ENCODE measurements around the gene NUDT12. TPM values are rescaled to one million over a fixed set of nuclear protein-coding genes. Genes with fewer than 3 reads are reported as not detected.

The NUDT12 gene
- total RNA-seq, 1 donor from 2014 or later: 8.5 TPM

DNA sequence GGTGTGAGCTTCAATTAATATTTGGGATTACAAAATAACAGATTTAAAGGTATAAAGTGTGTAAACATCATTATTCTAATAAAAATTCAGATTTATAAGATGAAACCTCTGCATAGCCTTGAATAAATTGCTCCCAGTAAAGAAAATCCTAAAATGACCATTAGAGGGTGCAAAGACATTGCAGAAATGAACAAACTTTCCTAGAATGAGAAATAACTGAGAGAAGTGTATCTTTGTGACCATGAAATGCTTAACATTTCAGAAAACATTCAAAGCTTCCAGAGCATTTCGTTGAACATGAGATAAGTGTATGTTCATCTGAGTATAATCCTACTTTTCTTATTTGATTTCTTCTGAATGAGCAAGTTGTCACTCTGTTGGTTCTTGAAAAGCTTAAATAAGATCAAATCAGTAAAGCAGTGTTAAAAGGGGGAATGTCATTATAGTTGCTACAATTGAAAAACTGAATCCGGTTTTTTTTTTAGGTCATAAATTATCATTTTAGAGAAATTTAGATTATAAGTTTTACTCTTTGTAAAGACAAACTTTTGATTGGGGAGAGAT is 24.7 kb upstream of the NUDT12 start:
- no peak for DNase-seq (ENCODE audit: extremely low spot score, unreplicated experiment)
- no peaks in the 10 kb centered on the region for H3K9me3 Mint-ChIP-seq (ENCODE audit: unreplicated experiment)
- H3K4me3 Mint-ChIP-seq (ENCODE audit: unreplicated experiment): no peak overlapping the region
- H3K27me3 Mint-ChIP-seq (ENCODE audit: unreplicated experiment): no peaks in the 10 kb centered on the region
- H3K27ac Mint-ChIP-seq (ENCODE audit: unreplicated experiment): no peak overlapping the region
- TF ChIP-seq, protein P1, sequence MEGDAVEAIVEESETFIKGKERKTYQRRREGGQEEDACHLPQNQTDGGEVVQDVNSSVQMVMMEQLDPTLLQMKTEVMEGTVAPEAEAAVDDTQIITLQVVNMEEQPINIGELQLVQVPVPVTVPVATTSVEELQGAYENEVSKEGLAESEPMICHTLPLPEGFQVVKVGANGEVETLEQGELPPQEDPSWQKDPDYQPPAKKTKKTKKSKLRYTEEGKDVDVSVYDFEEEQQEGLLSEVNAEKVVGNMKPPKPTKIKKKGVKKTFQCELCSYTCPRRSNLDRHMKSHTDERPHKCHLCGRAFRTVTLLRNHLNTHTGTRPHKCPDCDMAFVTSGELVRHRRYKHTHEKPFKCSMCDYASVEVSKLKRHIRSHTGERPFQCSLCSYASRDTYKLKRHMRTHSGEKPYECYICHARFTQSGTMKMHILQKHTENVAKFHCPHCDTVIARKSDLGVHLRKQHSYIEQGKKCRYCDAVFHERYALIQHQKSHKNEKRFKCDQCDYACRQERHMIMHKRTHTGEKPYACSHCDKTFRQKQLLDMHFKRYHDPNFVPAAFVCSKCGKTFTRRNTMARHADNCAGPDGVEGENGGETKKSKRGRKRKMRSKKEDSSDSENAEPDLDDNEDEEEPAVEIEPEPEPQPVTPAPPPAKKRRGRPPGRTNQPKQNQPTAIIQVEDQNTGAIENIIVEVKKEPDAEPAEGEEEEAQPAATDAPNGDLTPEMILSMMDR (IDR thresholded peaks at IDR 0.05): peak; percentile 69
- H3K4me1 Mint-ChIP-seq (ENCODE audit: unreplicated experiment): peaks cover 9% of the 10 kb centered on the region
- H3K36me3 Mint-ChIP-seq (ENCODE audit: unreplicated experiment): no peaks in the 10 kb centered on the region

DNA sequence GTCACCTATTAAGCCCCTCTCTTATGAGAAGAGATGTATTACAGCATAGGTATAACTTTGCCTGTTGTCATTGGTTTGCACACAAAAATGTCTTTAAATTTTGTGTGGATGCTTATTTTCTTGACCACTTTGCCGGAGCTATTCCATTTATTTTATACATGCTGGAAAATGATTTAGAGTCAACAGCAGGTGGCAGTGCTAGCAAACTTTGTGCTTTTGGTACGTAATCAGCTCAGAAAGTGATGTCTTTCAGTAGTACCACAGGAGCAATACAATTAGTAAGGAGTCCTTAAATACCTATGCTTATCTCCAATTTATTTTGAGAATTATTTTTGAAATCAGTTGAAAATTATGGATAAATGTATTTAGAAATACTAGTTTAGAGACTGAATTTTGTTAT is 19.8 kb upstream of the NUDT12 start:
- H3K4me3 Mint-ChIP-seq (ENCODE audit: unreplicated experiment): no peak overlapping the region
- no peak overlapping the region for H3K27ac Mint-ChIP-seq (ENCODE audit: unreplicated experiment)
- peaks cover 2% of the 10 kb centered on the region for H3K4me1 Mint-ChIP-seq (ENCODE audit: unreplicated experiment)
- H3K27me3 Mint-ChIP-seq (ENCODE audit: unreplicated experiment): no peaks in the 10 kb centered on the region
- no peak for DNase-seq (ENCODE audit: extremely low spot score, unreplicated experiment)
- no peaks in the 10 kb centered on the region for H3K36me3 Mint-ChIP-seq (ENCODE audit: unreplicated experiment)
- no peaks in the 10 kb centered on the region for H3K9me3 Mint-ChIP-seq (ENCODE audit: unreplicated experiment)
- TF ChIP-seq, protein P1 (IDR thresholded peaks at IDR 0.05): peak; percentile 67

- peaks cover 10% of the 10 kb centered on the region for H3K27me3 Mint-ChIP-seq (ENCODE audit: unreplicated experiment)
- peaks cover 4% of the 10 kb centered on the region for H3K4me1 Mint-ChIP-seq (ENCODE audit: unreplicated experiment)
- H3K4me3 Mint-ChIP-seq (ENCODE audit: unreplicated experiment): no peak overlapping the region
- no peak overlapping the region for H3K27ac Mint-ChIP-seq (ENCODE audit: unreplicated experiment)
- H3K36me3 Mint-ChIP-seq (ENCODE audit: unreplicated experiment): no peaks in the 10 kb centered on the region
- H3K9me3 Mint-ChIP-seq (ENCODE audit: unreplicated experiment): no peaks in the 10 kb centered on the region
- TF ChIP-seq, protein P1 (IDR thresholded peaks at IDR 0.05): no peak
- DNase-seq (ENCODE audit: extremely low spot score, unreplicated experiment): no peak
Observed at GRCh38 chr5:103573411-103573810, 10.8 kb upstream of the NUDT12 start.

- no peak overlapping the region for H3K4me3 Mint-ChIP-seq (ENCODE audit: unreplicated experiment)
- H3K36me3 Mint-ChIP-seq (ENCODE audit: unreplicated experiment): no peaks in the 10 kb centered on the region
- peaks cover 10% of the 10 kb centered on the region for H3K27me3 Mint-ChIP-seq (ENCODE audit: unreplicated experiment)
- TF ChIP-seq, protein P1 (IDR thresholded peaks at IDR 0.05): no peak
- H3K9me3 Mint-ChIP-seq (ENCODE audit: unreplicated experiment): no peaks in the 10 kb centered on the region
- no peak for DNase-seq (ENCODE audit: extremely low spot score, unreplicated experiment)
- H3K27ac Mint-ChIP-seq (ENCODE audit: unreplicated experiment): no peak overlapping the region
- peaks cover 4% of the 10 kb centered on the region for H3K4me1 Mint-ChIP-seq (ENCODE audit: unreplicated experiment)
Observed at GRCh38 chr5:103572454-103572853, 9.9 kb upstream of the NUDT12 start.

- TF ChIP-seq, protein P1 (IDR thresholded peaks at IDR 0.05): no peak
- no peaks in the 10 kb centered on the region for H3K9me3 Mint-ChIP-seq (ENCODE audit: unreplicated experiment)
- DNase-seq (ENCODE audit: extremely low spot score, unreplicated experiment): no peak
- no peaks in the 10 kb centered on the region for H3K36me3 Mint-ChIP-seq (ENCODE audit: unreplicated experiment)
- no peak overlapping the region for H3K27ac Mint-ChIP-seq (ENCODE audit: unreplicated experiment)
- no peak overlapping the region for H3K4me3 Mint-ChIP-seq (ENCODE audit: unreplicated experiment)
- H3K27me3 Mint-ChIP-seq (ENCODE audit: unreplicated experiment): peaks cover 10% of the 10 kb centered on the region
- H3K4me1 Mint-ChIP-seq (ENCODE audit: unreplicated experiment): peaks cover 4% of the 10 kb centered on the region
Observed at GRCh38 chr5:103571730-103572129, 9.1 kb upstream of the NUDT12 start.

All from osteocyte (in vitro differentiated cells).